HepG2 (cell line): ENCODE measurements around the gene GNB1. TPM values are rescaled to one million over a fixed set of nuclear protein-coding genes. Genes with fewer than 3 reads are reported as not detected.

Experiments
- CCAR2 ChIP-seq: fragments of 200-400 bp; formaldehyde crosslinking; optimal IDR thresholded peaks from 2 replicates; pipeline ENCODE3; 2018; ENCODE audit warnings: low read depth, mild to moderate bottlenecking, low read length, moderate library complexity
- CENPT ChIP-seq: sonication (generic); formaldehyde crosslinking; IDR thresholded peaks from 2 replicates; pipeline ENCODE4 v1.8.0; 2022; ENCODE audit warnings: low read depth, mild to moderate bottlenecking, moderate library complexity, missing genetic modification reagents
- HMGA1 ChIP-seq: sonication (generic); formaldehyde crosslinking; conservative IDR thresholded peaks from 2 replicates; pipeline ENCODE4 v1.4.0; 2020; ENCODE audit warnings: missing genetic modification reagents
- IKZF5 ChIP-seq: IDR thresholded peaks from 2 replicates; pipeline ENCODE4 v1.6.1; 2018; ENCODE audit warnings: missing genetic modification reagents, mild to moderate bottlenecking, missing compliant biosample characterization
- IRX3 ChIP-seq: sonication (generic); formaldehyde crosslinking; IDR thresholded peaks from 2 replicates; pipeline ENCODE4 v1.8.1; 2023; ENCODE audit warnings: mild to moderate bottlenecking, low read depth, missing genetic modification reagents, borderline replicate concordance
- KAT7 ChIP-seq: IDR thresholded peaks from 2 replicates; pipeline ENCODE4 v1.6.1; 2018; ENCODE audit warnings: borderline replicate concordance, missing compliant biosample characterization
- KLF6 ChIP-seq: IDR thresholded peaks from 2 replicates; pipeline ENCODE4 v1.8.0; 2016; ENCODE audit warnings: missing biosample characterization, missing genetic modification reagents
- PAXIP1 ChIP-seq: sonication (generic); formaldehyde crosslinking; conservative IDR thresholded peaks from 2 replicates; pipeline ENCODE4 v1.4.0; 2020; ENCODE audit warnings: mild to moderate bottlenecking, missing genetic modification reagents, moderate library complexity
- PHF8 ChIP-seq: sonication (generic); formaldehyde crosslinking; IDR thresholded peaks from 2 replicates; pipeline ENCODE4 v1.5.0; 2020; ENCODE audit warnings: missing genetic modification reagents
- RFX1 ChIP-seq: fragments of 450-650 bp; IDR thresholded peaks from 2 replicates; pipeline ENCODE4 v1.6.1; 2017
- SMARCE1 ChIP-seq: fragments of 450-650 bp; IDR thresholded peaks from 2 replicates; pipeline ENCODE4 v1.6.1; 2017; ENCODE audit warnings: borderline replicate concordance
- TBL1XR1 ChIP-seq: fragments of 150-350 bp; IDR thresholded peaks from 2 replicates; pipeline ENCODE4 v1.6.1; 2014; ENCODE audit warnings: borderline replicate concordance, low read length; ENCODE audit not compliant: partially characterized antibody
- ZBTB43 ChIP-seq: sonication (generic); formaldehyde crosslinking; conservative IDR thresholded peaks from 2 replicates; pipeline ENCODE4 v1.4.0; 2020; ENCODE audit warnings: missing genetic modification reagents
- ZBTB49 ChIP-seq: sonication (generic); formaldehyde crosslinking; IDR thresholded peaks from 2 replicates; pipeline ENCODE4 v1.4.0; 2020; ENCODE audit warnings: missing genetic modification reagents, borderline replicate concordance
- ZC3H4 ChIP-seq: sonication (generic); formaldehyde crosslinking; IDR thresholded peaks from 2 replicates; pipeline ENCODE4 v1.4.0; 2020; ENCODE audit warnings: missing genetic modification reagents, borderline replicate concordance
- ZNF124 ChIP-seq: sonication (generic); formaldehyde crosslinking; IDR thresholded peaks from 2 replicates; pipeline ENCODE4 v1.4.0; 2020; ENCODE audit warnings: missing genetic modification reagents
- ZNF274 ChIP-seq: sonication (generic); formaldehyde crosslinking; IDR thresholded peaks from 2 replicates; pipeline ENCODE4 v1.5.1; 2020; ENCODE audit warnings: mild to moderate bottlenecking, missing genetic modification reagents
- ZNF281 ChIP-seq: sonication (generic); formaldehyde crosslinking; IDR thresholded peaks from 2 replicates; pipeline ENCODE4 v1.4.0; 2020; ENCODE audit warnings: missing genetic modification reagents, borderline replicate concordance
- ZNF451 ChIP-seq: sonication (generic); formaldehyde crosslinking; IDR thresholded peaks from 2 replicates; pipeline ENCODE4 v1.5.0; 2020; ENCODE audit warnings: mild to moderate bottlenecking, missing genetic modification reagents
- polyA plus RNA-seq, 8 experiments: library from polyadenylated mRNA; depleted of rRNA in 3 of 8; stranded (reverse) in 7 of 8; unstranded in 1 of 8; fragments of >200 nt; fragmentation: Illumina TruSeq in 4 of 8; extraction: Trizol in 4 of 8; gene quantifications; 2 replicates each; pipeline versions ENCODE4 v1.2.1 to v1.2.3, GENCODE V29; 2011 to 2016; ENCODE audit warnings: low read depth in 4 of 8, missing spikeins in 1 of 8, mixed read lengths in 1 of 8; ENCODE audit not compliant: insufficient read depth in 1 of 8
- total RNA-seq, 5 experiments: library from RNA; depleted of rRNA; stranded (reverse); fragments of >200 nt; fragmentation: Illumina TruSeq; extraction: Trizol; gene quantifications; 2 replicates each; pipeline ENCODE4 v1.2.3, GENCODE V29; 2016; ENCODE audit warnings: low read depth in 1 of 5

GNB1 gene
- total and polyA plus RNA-seq, 2 of the 13 experiments (the other 11 are each of a cell fraction or from before 2014, with no cell fraction given): 66.2 to 327 TPM

- TF ChIP-seq HMGA1 (CRISPR knock-in tag) (no peak), ZNF274 (no peak), RFX1 (no peak), ZNF451 (CRISPR knock-in tag) (no peak), IKZF5 (CRISPR knock-in tag) (no peak), ZNF124 (CRISPR knock-in tag) (0 out of 2 replicates have a peak, but pooled peaks have one; percentile 8), PHF8 (CRISPR knock-in tag) (peak; percentile 67), SMARCE1 (no peak), ZC3H4 (CRISPR knock-in tag) (no peak), ZBTB49 (no peak), KLF6 (CRISPR knock-in tag) (no peak), PAXIP1 (CRISPR knock-in tag) (0 out of 2 replicates have a peak, but pooled peaks have one; percentile 19), CCAR2 (no peak), IRX3 (no peak), KAT7 (no peak), ZBTB43 (CRISPR knock-in tag) (no peak), CENPT (CRISPR knock-in tag) (no peak; the same call in 1 of the 2 replicates), ZNF281 (CRISPR knock-in tag) (no peak), TBL1XR1 (no peak)
These were observed 112.8 kb downstream of the GNB1 start, which contains the start of gene NADK (continued) for GRCh38 chr1:1777950-1778662.
